ENCODE data around the gene SRF.

DNA sequence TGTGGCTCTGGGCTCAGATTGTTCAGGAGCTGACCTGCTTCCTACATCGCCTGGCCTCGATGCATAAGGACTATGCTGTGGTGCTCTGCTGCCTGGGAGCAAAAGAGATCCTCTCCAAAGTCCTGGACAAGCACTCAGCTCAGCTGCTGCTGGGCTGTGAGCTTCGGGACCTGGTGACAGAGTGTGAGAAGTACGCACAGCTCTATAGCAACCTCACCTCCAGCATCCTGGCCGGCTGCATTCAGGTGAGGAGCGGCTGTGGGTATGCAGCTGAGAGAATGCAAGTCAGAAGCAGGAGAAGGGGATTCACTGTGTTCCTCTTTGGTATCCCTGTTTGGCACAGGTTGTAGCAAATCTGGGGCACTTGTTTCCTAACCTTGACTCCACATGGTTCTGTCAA is 28.8 kb downstream of the SRF start:
- TF ChIP-seq, protein P1, sequence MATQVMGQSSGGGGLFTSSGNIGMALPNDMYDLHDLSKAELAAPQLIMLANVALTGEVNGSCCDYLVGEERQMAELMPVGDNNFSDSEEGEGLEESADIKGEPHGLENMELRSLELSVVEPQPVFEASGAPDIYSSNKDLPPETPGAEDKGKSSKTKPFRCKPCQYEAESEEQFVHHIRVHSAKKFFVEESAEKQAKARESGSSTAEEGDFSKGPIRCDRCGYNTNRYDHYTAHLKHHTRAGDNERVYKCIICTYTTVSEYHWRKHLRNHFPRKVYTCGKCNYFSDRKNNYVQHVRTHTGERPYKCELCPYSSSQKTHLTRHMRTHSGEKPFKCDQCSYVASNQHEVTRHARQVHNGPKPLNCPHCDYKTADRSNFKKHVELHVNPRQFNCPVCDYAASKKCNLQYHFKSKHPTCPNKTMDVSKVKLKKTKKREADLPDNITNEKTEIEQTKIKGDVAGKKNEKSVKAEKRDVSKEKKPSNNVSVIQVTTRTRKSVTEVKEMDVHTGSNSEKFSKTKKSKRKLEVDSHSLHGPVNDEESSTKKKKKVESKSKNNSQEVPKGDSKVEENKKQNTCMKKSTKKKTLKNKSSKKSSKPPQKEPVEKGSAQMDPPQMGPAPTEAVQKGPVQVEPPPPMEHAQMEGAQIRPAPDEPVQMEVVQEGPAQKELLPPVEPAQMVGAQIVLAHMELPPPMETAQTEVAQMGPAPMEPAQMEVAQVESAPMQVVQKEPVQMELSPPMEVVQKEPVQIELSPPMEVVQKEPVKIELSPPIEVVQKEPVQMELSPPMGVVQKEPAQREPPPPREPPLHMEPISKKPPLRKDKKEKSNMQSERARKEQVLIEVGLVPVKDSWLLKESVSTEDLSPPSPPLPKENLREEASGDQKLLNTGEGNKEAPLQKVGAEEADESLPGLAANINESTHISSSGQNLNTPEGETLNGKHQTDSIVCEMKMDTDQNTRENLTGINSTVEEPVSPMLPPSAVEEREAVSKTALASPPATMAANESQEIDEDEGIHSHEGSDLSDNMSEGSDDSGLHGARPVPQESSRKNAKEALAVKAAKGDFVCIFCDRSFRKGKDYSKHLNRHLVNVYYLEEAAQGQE (IDR thresholded peaks at IDR 0.05; ENCODE audit: insufficient read depth in 1 of 2, low read depth in 2 of 2, low read length in 2 of 2) = no peak
- TF ChIP-seq SIN3A (IDR thresholded peaks at IDR 0.05; ENCODE audit: borderline replicate concordance, insufficient read depth, low read length) = no peak
